Measurements from ENCODE around the gene TMPRSS11A.

The TMPRSS11A gene

DNA sequence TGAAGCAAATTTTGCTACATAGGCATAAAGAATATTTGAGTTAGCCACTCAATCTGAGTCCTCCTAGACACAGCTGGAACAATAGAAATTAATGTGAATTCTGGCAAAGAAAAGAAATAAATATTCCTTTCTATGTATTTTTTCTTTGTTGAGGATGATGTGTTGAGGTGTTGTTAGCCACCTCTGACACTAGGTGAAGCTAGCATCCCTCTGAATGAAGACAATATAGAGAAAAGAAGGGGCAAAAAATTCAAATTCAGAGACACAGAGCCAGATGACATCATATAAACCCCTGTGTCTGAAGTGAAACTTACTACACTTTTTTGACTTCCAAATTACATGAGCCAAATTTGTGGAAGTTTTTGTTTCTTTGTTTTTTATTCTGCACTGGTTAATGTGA, 44.9 kb downstream of the TMPRSS11A start:
- H3K27ac ChIP-seq (ENCODE audit: low read depth in 2 of 2, low read length in 2 of 2), result no peak overlapping the region

DNA sequence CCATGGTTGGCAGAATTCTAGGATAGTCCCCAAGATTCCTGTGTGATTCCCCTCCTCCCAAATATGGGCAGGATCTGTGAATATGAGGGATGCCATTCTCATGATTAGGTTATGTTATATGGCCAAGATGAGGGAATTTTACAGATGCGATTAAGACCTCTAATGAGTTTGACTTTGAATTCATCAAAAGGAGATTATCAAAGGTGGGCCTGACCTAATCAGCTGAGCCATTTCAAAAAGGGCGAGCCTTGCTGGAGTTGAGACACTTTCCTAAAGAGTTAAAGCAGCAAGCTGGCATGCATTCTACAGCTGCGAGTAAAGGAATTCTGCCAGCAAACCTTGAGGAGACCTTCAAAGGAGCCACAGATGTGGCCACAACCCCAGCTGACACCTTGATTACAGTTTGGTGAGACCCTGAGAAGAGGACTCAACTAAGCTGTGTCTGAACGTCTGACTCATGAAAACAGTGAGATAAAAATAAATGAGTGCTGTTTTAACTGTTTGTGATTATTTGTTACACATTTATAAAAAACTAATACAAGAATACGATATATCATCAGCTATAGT, 47.8 kb downstream of the TMPRSS11A start:
- H3K9me3 ChIP-seq (ENCODE audit: control insufficient read depth in 2 of 2, low read length in 2 of 2), result no peaks in the 10 kb centered on the region
- H3K4me3 ChIP-seq (ENCODE audit: low read length in 2 of 2), result no peak overlapping the region
- H3K4me1 ChIP-seq (ENCODE audit: control insufficient read depth in 2 of 2, insufficient read depth in 2 of 2, low read length in 2 of 2), result no peaks in the 10 kb centered on the region
- H3K27ac ChIP-seq (ENCODE audit: low read depth in 2 of 2, low read length in 2 of 2), result no peak overlapping the region
- H3K36me3 ChIP-seq (ENCODE audit: control insufficient read depth in 2 of 2, insufficient read depth in 2 of 2, low read length in 2 of 2), result no peaks in the 10 kb centered on the region
- H3K9ac ChIP-seq (ENCODE audit: low read depth in 1 of 2, low read length in 2 of 2), result no peak overlapping the region
- no peaks in the 10 kb centered on the region for H3K27me3 ChIP-seq (ENCODE audit: control insufficient read depth in 2 of 2, insufficient read depth in 2 of 2, low read length in 2 of 2)

More for the DNA sequence above, 44.9 kb downstream of the TMPRSS11A start:
- Histone ChIP-seq H3K27me3 (ENCODE audit: control insufficient read depth in 2 of 2, insufficient read depth in 2 of 2, low read length in 2 of 2) (no peaks in the 10 kb centered on the region), H3K9me3 (ENCODE audit: control insufficient read depth in 2 of 2, low read length in 2 of 2) (no peaks in the 10 kb centered on the region), H3K36me3 (ENCODE audit: control insufficient read depth in 2 of 2, insufficient read depth in 2 of 2, low read length in 2 of 2) (no peaks in the 10 kb centered on the region), H3K9ac (ENCODE audit: low read depth in 1 of 2, low read length in 2 of 2) (no peak overlapping the region), H3K4me3 (ENCODE audit: low read length in 2 of 2) (no peak overlapping the region), H3K4me1 (ENCODE audit: control insufficient read depth in 2 of 2, insufficient read depth in 2 of 2, low read length in 2 of 2) (no peaks in the 10 kb centered on the region)

DNA sequence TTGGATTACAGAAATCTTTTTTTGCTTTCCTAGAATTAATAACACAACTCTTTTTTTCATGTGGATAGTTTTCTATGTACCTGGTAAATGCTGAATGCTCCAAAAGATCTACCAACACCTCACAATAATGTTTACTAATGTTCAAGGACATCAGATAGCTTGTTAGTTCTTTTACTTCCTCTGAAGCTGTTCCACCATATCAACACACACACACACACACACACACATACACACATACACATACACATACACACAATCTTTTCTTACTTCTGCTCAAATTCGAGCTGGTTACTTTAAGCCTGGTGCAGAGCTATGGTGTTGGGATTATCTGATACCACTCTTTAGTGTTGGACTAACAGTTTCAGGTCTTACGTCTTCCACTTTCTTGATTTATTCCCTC, 51.2 kb downstream of the TMPRSS11A start:
- no peaks in the 10 kb centered on the region for H3K4me1 ChIP-seq (ENCODE audit: control insufficient read depth in 2 of 2, insufficient read depth in 2 of 2, low read length in 2 of 2)
- H3K27ac ChIP-seq (ENCODE audit: low read depth in 2 of 2, low read length in 2 of 2), result no peak overlapping the region
- H3K4me3 ChIP-seq (ENCODE audit: low read length in 2 of 2), result no peak overlapping the region
- no peaks in the 10 kb centered on the region for H3K27me3 ChIP-seq (ENCODE audit: control insufficient read depth in 2 of 2, insufficient read depth in 2 of 2, low read length in 2 of 2)
- H3K36me3 ChIP-seq (ENCODE audit: control insufficient read depth in 2 of 2, insufficient read depth in 2 of 2, low read length in 2 of 2), result no peaks in the 10 kb centered on the region
- no peaks in the 10 kb centered on the region for H3K9me3 ChIP-seq (ENCODE audit: control insufficient read depth in 2 of 2, low read length in 2 of 2)
- no peak overlapping the region for H3K9ac ChIP-seq (ENCODE audit: low read depth in 1 of 2, low read length in 2 of 2)

DNA sequence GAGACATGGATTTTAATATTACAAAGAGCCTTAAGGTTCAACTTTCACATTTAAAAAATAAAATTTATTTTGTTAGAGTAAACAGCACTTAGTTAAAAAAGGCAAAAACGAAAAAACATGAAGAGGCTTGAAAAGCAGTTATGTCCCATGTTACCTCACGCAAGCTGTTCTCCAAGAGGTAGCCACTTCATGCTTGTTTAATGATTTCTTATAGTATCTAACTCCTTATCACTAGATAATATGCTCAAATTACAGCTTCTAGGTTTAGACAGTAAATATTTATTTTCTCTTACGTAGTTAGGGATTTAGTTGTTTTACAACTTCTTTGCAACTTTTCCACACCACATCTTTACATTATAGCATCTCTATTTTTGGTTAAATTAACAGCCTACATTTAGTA, 51.7 kb downstream of the TMPRSS11A start:
- no peaks in the 10 kb centered on the region for H3K4me1 ChIP-seq (ENCODE audit: control insufficient read depth in 2 of 2, insufficient read depth in 2 of 2, low read length in 2 of 2)
- H3K27ac ChIP-seq (ENCODE audit: low read depth in 2 of 2, low read length in 2 of 2), result no peak overlapping the region
- no peaks in the 10 kb centered on the region for H3K9me3 ChIP-seq (ENCODE audit: control insufficient read depth in 2 of 2, low read length in 2 of 2)
- H3K36me3 ChIP-seq (ENCODE audit: control insufficient read depth in 2 of 2, insufficient read depth in 2 of 2, low read length in 2 of 2), result no peaks in the 10 kb centered on the region
- H3K27me3 ChIP-seq (ENCODE audit: control insufficient read depth in 2 of 2, insufficient read depth in 2 of 2, low read length in 2 of 2), result no peaks in the 10 kb centered on the region
- no peak overlapping the region for H3K9ac ChIP-seq (ENCODE audit: low read depth in 1 of 2, low read length in 2 of 2)
- no peak overlapping the region for H3K4me3 ChIP-seq (ENCODE audit: low read length in 2 of 2)

DNA sequence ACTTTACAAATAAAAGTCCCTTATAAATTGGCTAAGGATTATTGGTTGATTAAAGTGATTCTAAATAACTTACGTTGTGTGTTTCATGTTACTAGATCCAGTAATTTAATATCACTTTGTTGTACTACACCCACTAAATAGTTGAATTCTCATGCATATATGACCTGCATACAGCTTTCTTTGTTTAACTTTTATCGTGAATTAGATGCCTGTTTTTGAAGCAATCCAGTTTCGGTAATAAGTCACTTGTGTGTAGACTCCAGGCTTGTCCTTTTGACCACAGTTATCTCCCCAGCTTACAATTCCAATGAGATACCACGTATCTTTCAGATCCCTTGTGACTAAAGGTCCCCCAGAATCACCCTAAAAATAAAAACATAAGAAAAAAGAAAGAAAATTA, 52.2 kb downstream of the TMPRSS11A start:
- no peaks in the 10 kb centered on the region for H3K4me1 ChIP-seq (ENCODE audit: control insufficient read depth in 2 of 2, insufficient read depth in 2 of 2, low read length in 2 of 2)
- H3K27me3 ChIP-seq (ENCODE audit: control insufficient read depth in 2 of 2, insufficient read depth in 2 of 2, low read length in 2 of 2), result no peaks in the 10 kb centered on the region
- H3K27ac ChIP-seq (ENCODE audit: low read depth in 2 of 2, low read length in 2 of 2), result no peak overlapping the region
- no peaks in the 10 kb centered on the region for H3K9me3 ChIP-seq (ENCODE audit: control insufficient read depth in 2 of 2, low read length in 2 of 2)
- H3K4me3 ChIP-seq (ENCODE audit: low read length in 2 of 2), result no peak overlapping the region
- H3K36me3 ChIP-seq (ENCODE audit: control insufficient read depth in 2 of 2, insufficient read depth in 2 of 2, low read length in 2 of 2), result no peaks in the 10 kb centered on the region
- no peak overlapping the region for H3K9ac ChIP-seq (ENCODE audit: low read depth in 1 of 2, low read length in 2 of 2)

DNA sequence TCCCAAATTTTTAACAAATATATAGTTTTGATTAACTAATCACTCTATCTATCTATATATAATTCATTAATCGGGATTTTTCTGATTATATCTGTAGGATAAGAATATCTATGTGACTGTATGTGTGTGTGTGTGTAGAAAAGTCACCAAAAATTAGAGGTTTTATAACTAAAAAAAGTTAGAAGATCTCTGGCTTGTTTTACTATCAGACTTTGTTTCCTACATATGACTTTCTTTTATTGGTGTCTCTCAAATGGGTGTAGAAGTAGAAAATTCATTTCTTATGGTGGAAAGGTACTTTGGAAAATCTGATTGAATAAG, 52.7 kb downstream of the TMPRSS11A start:
- Histone ChIP-seq H3K9me3 (ENCODE audit: control insufficient read depth in 2 of 2, low read length in 2 of 2) (no peaks in the 10 kb centered on the region), H3K4me3 (ENCODE audit: low read length in 2 of 2) (no peak overlapping the region), H3K9ac (ENCODE audit: low read depth in 1 of 2, low read length in 2 of 2) (no peak overlapping the region), H3K4me1 (ENCODE audit: control insufficient read depth in 2 of 2, insufficient read depth in 2 of 2, low read length in 2 of 2) (no peaks in the 10 kb centered on the region), H3K27me3 (ENCODE audit: control insufficient read depth in 2 of 2, insufficient read depth in 2 of 2, low read length in 2 of 2) (no peaks in the 10 kb centered on the region), H3K27ac (ENCODE audit: low read depth in 2 of 2, low read length in 2 of 2) (no peak overlapping the region), H3K36me3 (ENCODE audit: control insufficient read depth in 2 of 2, insufficient read depth in 2 of 2, low read length in 2 of 2) (no peaks in the 10 kb centered on the region)

DNA sequence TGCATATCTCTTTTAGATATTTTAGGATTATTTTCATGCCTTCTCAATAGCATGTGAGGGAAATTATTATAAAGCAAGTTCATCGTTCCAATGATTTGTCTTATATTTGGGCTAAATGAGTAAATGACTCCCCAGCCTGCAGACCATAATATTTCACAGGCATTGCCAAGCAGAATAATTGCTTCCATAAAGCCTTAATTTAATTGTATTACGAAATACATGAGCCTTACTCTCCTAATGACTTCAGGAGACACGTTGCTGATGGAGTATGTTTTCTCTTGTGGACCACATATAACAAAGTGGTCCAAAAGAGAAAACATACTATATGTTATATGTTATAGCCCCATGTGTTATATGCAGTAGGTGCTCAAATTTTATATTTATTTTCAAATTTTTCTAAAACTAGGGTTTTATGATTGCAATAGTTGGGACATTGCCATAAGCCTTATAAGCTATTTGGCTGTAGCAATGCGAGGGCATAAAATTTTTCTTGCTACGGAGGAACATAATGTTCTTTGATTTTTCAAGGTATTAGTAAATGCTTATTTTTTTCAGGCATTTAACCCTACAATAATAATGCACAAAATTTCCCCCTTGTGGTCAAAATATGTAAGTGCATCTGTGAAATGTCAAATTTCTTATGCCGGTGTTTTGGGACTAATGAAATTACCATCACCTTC, 53.2 kb downstream of the TMPRSS11A start:
- no peak overlapping the region for H3K27ac ChIP-seq (ENCODE audit: low read depth in 2 of 2, low read length in 2 of 2)
- H3K36me3 ChIP-seq (ENCODE audit: control insufficient read depth in 2 of 2, insufficient read depth in 2 of 2, low read length in 2 of 2), result no peaks in the 10 kb centered on the region
- no peak overlapping the region for H3K9ac ChIP-seq (ENCODE audit: low read depth in 1 of 2, low read length in 2 of 2)
- H3K4me1 ChIP-seq (ENCODE audit: control insufficient read depth in 2 of 2, insufficient read depth in 2 of 2, low read length in 2 of 2), result no peaks in the 10 kb centered on the region
- H3K27me3 ChIP-seq (ENCODE audit: control insufficient read depth in 2 of 2, insufficient read depth in 2 of 2, low read length in 2 of 2), result no peaks in the 10 kb centered on the region
- H3K9me3 ChIP-seq (ENCODE audit: control insufficient read depth in 2 of 2, low read length in 2 of 2), result no peaks in the 10 kb centered on the region
- H3K4me3 ChIP-seq (ENCODE audit: low read length in 2 of 2), result no peak overlapping the region

DNA sequence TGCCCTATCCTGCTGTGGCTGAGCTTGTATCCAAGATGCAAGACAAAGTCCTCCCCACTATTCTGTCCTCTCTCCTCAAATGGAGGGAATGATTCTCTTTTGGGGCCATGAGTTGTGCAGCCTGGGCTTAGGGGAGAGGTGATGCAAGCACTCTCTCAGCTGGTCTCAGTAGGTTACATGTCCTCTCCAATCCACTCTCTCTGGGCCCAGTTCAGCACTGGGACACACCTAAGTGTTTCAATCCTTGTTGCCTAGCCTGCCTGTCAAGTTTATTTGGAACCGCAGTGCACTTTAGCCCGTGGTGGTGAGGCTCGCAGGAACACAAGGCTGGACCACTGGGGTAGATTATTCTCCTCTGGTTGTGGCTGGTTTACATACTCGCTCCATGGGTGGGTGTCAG, 55.6 kb downstream of the TMPRSS11A start:
- Histone ChIP-seq H3K4me3 (ENCODE audit: low read length in 2 of 2) (no peak overlapping the region), H3K4me1 (ENCODE audit: control insufficient read depth in 2 of 2, insufficient read depth in 2 of 2, low read length in 2 of 2) (no peaks in the 10 kb centered on the region), H3K27me3 (ENCODE audit: control insufficient read depth in 2 of 2, insufficient read depth in 2 of 2, low read length in 2 of 2) (no peaks in the 10 kb centered on the region), H3K9me3 (ENCODE audit: control insufficient read depth in 2 of 2, low read length in 2 of 2) (no peaks in the 10 kb centered on the region), H3K27ac (ENCODE audit: low read depth in 2 of 2, low read length in 2 of 2) (no peak overlapping the region), H3K36me3 (ENCODE audit: control insufficient read depth in 2 of 2, insufficient read depth in 2 of 2, low read length in 2 of 2) (no peaks in the 10 kb centered on the region), H3K9ac (ENCODE audit: low read depth in 1 of 2, low read length in 2 of 2) (no peak overlapping the region)

DNA sequence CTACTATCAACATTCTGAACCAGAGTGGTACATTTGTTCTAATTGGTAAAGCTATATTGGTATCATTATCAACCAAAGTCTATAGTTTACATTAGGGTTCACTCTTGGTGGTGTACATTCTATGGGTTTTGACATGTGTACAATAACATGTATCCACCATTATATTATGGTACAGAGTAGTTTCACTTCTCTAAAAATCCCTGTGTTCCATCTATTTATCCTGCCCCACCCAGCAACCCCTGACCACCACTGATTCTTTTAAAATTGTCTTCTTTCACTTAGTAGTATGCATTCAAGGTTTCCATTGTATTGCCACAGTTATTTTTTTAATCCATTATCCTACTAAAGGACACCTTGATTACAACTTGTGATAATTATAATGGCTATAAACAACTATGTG, 64.2 kb downstream of the TMPRSS11A start:
- Histone ChIP-seq H3K27me3 (ENCODE audit: control insufficient read depth in 2 of 2, insufficient read depth in 2 of 2, low read length in 2 of 2) (no peaks in the 10 kb centered on the region), H3K4me1 (ENCODE audit: control insufficient read depth in 2 of 2, insufficient read depth in 2 of 2, low read length in 2 of 2) (no peaks in the 10 kb centered on the region), H3K36me3 (ENCODE audit: control insufficient read depth in 2 of 2, insufficient read depth in 2 of 2, low read length in 2 of 2) (no peaks in the 10 kb centered on the region), H3K9me3 (ENCODE audit: control insufficient read depth in 2 of 2, low read length in 2 of 2) (no peaks in the 10 kb centered on the region), H3K4me3 (ENCODE audit: low read length in 2 of 2) (no peak overlapping the region), H3K27ac (ENCODE audit: low read depth in 2 of 2, low read length in 2 of 2) (no peak overlapping the region), H3K9ac (ENCODE audit: low read depth in 1 of 2, low read length in 2 of 2) (no peak overlapping the region)

DNA sequence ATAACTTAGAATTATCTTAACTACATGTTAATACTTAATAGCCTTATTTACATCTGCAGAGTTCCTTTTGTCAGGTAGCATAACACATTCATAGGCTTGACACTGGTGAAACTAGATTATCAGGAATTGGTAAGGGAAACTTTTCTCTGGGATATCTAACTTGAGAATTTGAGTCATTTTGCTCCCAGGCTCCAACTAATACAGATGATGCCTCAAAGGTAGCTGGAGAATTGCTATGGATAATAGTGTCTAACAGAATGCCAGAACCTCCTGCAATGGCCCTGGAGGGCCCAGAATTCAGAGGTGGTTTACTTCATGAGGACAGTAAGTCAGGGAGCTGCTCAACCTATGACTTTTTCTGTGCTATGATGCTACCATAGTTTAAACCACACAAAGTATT, 65.6 kb downstream of the TMPRSS11A start:
- no peaks in the 10 kb centered on the region for H3K9me3 ChIP-seq (ENCODE audit: control insufficient read depth in 2 of 2, low read length in 2 of 2)
- H3K4me3 ChIP-seq (ENCODE audit: low read length in 2 of 2), result no peak overlapping the region
- no peaks in the 10 kb centered on the region for H3K36me3 ChIP-seq (ENCODE audit: control insufficient read depth in 2 of 2, insufficient read depth in 2 of 2, low read length in 2 of 2)
- no peaks in the 10 kb centered on the region for H3K4me1 ChIP-seq (ENCODE audit: control insufficient read depth in 2 of 2, insufficient read depth in 2 of 2, low read length in 2 of 2)
- H3K27me3 ChIP-seq (ENCODE audit: control insufficient read depth in 2 of 2, insufficient read depth in 2 of 2, low read length in 2 of 2), result no peaks in the 10 kb centered on the region
- no peak overlapping the region for H3K27ac ChIP-seq (ENCODE audit: low read depth in 2 of 2, low read length in 2 of 2)
- no peak overlapping the region for H3K9ac ChIP-seq (ENCODE audit: low read depth in 1 of 2, low read length in 2 of 2)
